ENCODE results near the gene PGAM2. TPM values are rescaled to one million over a fixed set of nuclear protein-coding genes. Genes with fewer than 3 reads are reported as not detected.

The PGAM2 gene
- total RNA-seq, 2 donors from 2014 or later, result 1.6 to 2.1 TPM

DNA sequence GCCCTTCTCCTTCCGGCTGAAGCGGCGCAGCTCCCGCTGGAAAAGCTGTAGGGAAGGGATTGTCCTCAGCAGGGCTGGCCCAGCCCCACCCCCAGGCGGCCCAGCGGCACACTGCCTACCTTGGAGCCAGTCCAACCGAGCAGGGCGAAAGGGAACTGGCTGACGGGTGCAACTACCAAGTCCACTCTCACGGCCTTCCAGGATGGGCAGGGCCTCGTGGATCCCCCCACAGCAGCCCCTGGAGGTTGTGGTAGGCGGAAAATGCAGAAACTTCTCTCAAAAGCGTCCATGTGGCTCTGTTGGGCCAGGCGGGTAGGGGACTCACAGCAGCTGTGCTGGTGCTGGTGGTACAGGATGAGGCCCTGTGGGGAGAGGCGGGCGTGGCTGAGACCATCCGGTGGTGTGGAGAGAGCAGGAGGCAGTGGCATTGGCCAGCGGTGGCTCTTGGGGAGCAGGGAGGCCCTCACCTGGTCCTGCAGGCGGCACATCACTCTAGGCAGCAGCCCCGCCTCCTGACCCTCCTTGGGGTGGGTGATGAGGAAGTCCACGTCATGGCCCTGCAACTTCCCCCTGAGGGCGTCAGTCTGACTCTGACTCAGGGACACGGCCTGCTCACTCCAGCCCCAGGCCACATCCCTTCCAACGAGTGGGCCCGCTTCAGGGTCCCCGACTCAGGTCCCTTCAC, 8.4 kb upstream of the PGAM2 start:
- intact Hi-C loops (cut with DNase I), result loop anchor here in 1 of 2 donors (5.0 kb wide), 1 partner anchor 128 kb away; the partner anchor contains the start of gene YKT6
- peak; percentile 95 for DNase-seq (ENCODE audit: low spot score)

DNA sequence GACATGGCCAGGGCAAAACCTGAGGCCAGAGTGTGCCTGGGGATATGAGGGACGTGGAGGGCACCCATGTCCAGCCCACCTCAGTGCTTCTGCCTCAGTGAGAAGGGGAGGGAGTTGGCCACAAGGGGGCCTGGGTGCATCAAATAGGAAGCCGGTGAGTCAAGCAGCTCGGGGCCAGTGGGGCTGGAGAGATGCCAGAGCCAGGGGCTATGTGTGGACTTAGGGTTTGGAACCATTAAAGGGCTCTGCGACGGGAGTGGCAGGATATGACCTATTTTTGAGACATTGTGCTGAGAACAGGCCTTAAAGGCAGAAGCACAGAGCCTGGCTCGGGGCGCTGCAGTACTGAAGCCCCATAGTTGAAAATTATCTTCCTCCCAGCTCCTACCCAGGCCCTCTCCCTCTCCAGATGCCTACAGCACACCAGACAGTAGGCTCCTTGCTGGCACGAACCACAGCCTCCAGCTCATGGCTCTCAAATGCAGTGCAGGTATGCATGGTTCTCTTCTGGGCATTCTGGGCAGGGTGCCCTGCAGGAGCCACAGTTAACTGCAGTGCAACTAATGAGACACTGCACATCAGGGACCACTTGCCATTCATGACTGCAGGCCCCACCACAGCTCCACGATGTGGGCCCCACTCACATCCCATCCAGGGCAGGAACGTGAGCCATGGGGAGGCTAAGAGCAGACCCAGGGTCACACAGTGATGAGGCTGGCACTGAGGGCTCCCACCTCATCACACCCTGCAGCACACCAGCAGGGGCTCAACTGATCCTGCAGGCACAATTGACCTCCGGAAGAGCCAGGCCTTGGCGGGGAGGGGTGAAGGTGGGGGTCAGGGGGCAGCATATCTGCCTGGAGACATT, 7.2 kb upstream of the PGAM2 start:
- peak; percentile 96 for DNase-seq (ENCODE audit: low spot score)
- intact Hi-C loops (cut with DNase I), result loop anchor here in 1 of 2 donors (5.0 kb wide), 1 partner anchor 130 kb away; the partner anchor contains the start of gene YKT6

DNA sequence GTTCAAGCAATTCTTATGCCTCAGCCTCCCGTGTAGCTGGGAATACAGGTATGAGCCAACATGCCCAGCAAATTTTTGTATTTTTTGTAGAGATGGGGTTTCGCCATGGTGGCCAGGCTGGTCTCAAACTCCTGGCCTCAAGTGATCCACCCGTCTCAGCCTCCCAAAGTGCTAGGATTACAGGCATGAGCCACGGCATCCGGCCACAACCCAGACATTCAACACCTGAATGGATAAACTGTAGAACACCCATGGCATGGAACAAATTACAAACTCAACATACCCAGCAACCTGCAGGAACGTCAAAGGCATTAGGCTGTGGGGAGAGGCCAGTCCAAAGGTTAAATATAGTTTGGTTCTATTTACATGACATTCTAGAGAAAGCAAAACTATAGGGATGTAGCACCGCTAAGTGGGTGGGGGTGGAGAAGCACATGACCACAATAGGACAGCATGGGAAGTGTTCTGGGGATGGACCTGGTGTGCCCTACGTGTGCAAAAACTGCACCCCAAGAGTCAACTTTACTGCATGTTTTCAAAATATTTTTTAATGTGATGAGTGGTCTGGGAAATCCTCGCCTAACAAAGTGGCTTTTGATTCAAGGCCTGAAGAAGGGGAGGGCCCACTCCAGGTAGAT, 6.5 kb upstream of the PGAM2 start:
- intact Hi-C loops (cut with DNase I), result loop anchor here in 1 of 2 donors (5.0 kb wide), 1 partner anchor 130 kb away; the partner anchor contains the start of gene YKT6
- DNase-seq (ENCODE audit: low spot score), result no peak

DNA sequence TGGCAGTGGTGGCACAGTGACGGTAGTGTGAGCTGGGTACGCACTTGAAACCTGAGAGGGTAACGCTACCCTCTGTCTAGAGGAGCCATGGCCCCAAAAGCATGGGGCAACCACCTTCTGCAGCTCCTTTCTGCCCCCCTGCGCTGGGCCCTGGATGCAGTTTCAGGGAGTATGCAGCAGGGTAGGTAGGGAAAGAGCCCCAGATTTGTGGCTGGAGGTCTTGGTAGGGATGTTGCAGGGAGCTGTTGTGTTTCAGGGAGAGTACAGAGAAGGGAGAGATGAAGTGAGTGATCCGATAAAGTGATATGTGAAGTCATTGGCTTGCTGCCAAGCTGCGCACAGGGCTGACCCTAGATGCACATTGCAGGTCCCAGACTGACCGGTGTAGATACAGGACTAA, 2.7 kb upstream of the PGAM2 start:
- intact Hi-C loops (cut with DNase I), result loop anchor here in 1 of 2 donors (5.0 kb wide), 1 partner anchor 59 kb away; no protein-coding TSS in a partner anchor
- peak; percentile 58 for DNase-seq (ENCODE audit: low spot score)

DNA sequence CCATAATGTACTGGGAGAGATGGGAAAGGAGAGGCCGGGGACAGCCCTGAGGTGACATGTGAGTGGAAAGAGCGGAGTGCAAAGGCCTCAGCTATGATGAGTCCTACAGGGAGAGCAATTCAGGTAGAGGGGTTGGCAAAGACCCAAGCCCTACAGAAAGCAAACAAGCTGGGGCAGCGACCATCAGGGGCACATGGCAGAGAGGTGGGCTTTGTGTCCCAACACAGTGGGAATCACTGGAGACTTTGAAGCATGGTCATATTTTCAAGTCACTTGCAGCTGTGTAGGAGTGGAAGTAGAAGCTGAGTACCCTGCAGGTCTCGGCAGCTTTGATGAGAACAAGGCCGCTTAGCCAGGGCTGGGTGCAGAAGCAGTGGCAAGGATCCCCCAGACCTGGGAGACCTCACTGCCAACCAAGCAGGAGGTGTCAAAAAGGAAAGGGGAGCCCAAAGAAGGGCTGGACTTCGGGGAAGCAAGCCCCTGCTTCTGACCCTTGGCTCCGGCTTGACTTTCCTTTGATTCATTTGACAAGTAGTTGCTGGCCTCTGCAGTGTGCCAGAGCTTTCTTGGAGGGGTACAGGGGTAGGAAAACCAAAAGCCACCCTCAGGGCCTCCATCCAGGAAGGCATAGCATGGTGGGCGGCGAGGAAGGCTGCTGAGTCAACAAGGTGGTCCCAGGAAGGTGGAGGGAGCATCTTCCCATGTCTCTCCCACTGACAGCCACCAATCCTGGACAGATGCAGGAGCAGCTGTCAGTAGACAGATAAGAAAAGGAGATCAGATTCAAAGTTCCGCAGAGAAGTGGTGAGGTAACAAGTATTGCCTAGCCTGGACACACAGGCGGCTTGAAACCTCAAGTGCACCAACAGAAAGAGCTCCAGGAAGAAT, 1.9 kb upstream of the PGAM2 start:
- intact Hi-C loops (cut with DNase I), result loop anchor here in 1 of 2 donors (5.0 kb wide), 1 partner anchor 60 kb away; no protein-coding TSS in a partner anchor
- peak; percentile 58 for DNase-seq (ENCODE audit: low spot score)

DNA sequence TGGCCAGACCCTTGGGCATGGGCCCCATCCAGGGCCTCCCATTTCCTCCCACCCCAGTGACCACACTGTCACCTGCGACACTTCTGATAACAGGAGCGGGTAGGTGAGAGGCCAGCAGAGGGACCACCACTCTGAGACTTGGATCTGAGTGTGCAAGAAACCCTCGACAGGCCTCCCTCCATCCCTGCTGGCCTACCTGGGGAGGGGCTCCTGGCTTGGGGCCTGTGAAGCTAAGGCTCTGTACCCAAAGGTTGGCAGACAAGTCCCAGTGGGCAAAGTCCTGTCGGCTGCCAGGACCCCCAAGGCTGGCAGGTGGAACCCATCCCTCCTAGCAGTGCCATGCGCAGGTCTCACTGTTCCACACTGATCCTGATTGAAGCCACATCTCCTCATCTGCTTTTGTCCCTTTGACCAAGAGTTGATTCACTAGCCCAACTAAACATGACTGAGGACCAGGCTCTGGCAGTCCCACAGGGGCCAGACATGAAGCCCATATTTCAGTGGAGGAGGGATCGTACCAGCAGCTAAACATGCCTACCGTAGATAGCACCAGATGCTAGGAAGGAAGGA, 1.2 kb upstream of the PGAM2 start:
- intact Hi-C loops (cut with DNase I), result loop anchor here in 1 of 2 donors (5.0 kb wide), 1 partner anchor 61 kb away; no protein-coding TSS in a partner anchor
- DNase-seq (ENCODE audit: low spot score), result peak; percentile 82

DNA sequence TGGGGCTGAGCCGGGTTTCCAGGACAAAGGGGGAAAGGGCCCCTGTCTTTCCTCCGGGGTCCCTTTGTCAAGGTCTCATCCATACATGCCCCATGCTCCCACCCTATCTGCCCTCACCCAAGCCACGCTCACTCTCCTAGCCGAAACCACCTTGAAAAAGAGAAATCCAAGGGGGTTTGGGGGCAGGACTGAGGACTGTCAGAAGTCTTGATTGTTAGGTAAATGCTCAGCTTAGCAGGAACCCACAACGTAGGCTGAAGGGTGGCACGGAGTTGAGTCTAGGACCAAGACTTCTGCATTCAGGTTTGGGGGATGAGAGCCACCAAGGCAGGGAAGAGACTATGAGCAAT, 719 bp upstream of the PGAM2 start:
- peak; percentile 74 for DNase-seq (ENCODE audit: low spot score)
- intact Hi-C loops (cut with DNase I), result loop anchor here in 1 of 2 donors (5.0 kb wide), 1 partner anchor 61 kb away; no protein-coding TSS in a partner anchor

DNA sequence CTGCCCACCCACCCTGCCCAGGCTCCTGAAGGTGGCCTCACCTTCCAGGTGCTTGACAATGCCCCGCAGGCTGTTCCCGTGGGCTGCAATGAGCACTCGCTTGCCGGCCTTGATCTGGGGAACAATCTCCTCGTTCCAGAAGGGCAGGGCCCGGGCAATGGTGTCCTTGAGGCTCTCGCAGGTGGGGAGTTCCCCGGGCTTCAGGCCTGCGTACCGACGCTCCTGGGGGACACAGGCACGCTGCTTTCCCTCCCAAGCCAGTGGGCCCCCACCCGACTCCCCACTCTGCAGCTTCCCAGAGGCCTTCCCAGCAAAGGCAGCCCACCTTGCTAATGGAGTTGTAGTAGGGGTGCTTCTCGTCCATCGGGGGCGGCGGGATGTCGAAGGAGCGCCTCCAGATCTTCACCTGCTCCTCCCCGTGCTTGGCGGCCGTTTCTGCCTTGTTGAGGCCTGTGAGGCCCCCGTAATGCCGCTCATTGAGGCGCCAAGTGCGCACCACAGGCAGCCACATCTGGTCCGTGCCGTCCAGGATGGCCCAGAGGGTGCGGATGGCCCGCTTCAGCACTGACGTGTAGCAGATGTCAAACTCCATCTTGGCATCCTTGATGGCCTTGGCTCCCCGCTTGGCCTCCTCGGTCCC, 456 bp downstream of the PGAM2 start:
- intact Hi-C loops (cut with DNase I), result loop anchor here in 1 of 2 donors (5.0 kb wide), 1 partner anchor 62 kb away; no protein-coding TSS in a partner anchor
- peak; percentile 86 for DNase-seq (ENCODE audit: low spot score)

DNA sequence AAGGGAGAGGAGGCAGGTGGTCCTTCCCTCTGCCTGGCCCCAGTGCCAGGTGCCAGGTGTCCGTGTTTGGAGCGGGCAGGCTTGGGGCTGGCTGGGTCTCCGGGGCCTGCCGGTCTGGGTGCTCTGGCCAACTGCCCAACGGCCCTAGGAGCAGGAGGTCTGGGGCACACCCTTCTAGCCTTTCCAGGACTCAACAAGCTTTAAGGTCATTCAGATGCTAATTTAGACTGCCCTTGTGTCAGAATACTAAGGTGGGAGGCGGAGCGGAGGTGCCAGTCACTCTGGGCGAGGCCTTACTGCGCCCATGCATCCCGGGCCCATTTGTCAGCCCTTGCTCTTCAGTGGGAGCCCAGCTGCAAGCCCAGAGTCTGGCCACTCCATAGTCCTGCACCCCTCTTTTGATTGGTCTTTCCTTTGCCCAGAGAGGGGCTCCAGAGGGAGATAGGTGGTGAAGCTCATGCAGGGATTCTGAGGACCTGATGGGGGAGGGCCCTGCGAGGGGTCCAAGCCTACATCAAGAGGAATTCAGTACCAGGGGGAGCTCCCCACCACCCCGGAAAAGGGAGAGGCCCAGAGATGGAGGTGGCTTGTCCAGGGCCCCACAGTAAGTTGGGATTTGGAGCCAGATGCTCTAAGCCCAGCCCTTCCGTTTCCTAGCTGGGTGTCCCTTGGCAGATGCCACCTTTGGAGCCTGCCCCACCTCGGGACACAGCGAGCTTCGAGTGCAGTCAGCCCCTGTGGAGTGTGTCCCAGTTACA, 1.3 kb downstream of the PGAM2 start:
- DNase-seq (ENCODE audit: low spot score), result peak; percentile 77
- intact Hi-C loops (cut with DNase I), result no loop called here

DNA sequence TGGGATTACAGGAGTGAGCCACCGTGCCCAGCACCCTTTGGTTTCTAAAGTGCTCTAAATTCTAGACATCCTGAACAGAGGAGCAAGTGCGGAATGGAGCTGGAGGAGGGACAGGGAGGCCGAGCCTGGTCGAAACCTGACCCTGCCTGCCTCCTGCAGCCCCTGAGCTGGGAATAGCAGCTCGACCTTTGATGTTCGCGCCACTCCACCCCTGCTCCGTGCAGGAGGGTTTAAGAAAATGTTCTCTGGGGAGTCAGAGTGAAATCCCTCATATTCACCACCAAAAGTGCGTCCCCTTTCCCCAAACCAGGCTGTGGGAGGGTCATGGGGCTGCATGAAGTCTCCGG, 1.8 kb downstream of the PGAM2 start:
- intact Hi-C loops (cut with DNase I), result no loop called here
- no peak for DNase-seq (ENCODE audit: low spot score)

DNA sequence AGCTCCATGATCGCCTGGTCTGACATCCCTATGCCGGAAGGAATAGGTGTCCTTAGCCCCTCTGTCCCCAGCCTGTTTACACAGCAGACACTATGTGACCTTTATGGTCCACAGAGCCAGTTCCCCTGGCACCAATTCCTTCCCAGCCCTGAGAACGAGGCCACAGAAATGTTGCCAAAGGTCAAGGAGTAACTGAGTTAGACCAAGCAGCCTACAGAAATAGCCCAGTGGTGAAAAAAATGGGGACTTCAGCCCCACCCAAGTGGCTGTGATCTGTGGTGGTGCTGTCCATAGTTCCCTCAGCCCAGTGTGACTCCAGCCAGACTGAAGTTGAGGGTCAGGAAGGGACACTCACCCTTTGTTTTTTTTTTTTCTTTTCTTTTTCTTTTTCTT, 2.5 kb downstream of the PGAM2 start:
- DNase-seq (ENCODE audit: low spot score), result peak; percentile 64
- intact Hi-C loops (cut with DNase I), result no loop called here

DNA sequence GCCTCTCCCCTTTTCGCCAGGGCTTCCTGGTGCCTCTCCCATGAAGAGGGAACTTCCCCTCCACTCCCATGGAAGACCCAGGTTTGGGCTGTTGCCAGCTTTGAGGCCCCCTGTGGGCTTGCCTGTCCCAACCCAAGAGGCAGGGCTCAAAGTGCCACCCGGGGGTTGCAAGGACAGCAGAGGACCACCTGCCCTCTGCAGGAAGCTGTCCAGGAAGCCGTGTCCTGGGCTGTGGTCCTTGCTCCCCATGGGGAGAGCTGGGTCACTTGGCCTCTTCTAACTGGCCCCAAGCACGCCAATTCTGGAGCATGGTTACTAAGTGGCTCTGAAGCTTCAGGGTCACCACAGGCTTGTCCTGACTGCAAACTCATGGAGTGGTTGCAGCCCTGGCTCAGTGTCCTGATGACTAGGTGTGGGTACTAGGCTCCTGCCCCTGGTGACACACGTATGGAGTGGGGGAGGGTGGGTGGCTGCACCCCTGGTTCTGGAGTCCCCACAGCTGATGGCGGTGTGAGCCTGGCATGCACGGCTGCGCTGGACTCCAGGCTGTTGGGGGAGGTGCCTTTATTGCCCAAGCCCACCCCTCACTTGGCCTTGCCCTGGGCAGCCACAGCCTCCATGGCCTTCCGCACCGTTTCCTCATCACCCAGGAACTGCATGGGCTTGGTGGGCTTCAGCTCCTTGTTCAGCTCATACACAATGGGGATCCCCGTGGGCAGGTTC, 3.0 kb downstream of the PGAM2 start:
- DNase-seq (ENCODE audit: low spot score), result peak; percentile 74
- intact Hi-C loops (cut with DNase I), result no loop called here

DNA sequence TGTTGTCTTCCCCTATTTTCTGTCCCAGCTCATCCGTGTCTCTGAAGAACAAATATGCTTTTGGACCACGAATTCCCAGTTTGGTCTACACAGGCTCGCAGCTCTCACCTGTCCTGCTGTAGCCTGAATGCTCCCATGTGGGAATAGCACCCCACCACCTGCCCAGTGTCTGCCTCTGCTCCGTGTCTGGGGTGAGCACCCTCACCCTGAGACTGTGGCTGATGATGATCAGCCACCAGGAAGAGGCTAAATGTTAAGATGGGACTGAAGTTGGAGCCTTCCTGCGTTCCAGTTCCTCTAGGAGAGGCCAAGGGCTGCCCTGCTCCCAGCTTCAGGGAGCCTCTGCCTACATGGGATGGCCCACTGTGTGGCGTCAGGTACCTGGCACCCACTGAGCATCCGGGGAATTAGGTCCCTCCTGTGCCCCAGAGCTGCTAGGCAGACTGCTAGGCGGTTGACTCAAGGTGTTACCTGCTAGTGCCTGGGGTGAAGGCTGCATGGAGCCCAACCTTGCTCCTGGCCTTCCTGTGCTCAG, 3.7 kb downstream of the PGAM2 start:
- peak; percentile 66 for DNase-seq (ENCODE audit: low spot score)
- intact Hi-C loops (cut with DNase I), result no loop called here

DNA sequence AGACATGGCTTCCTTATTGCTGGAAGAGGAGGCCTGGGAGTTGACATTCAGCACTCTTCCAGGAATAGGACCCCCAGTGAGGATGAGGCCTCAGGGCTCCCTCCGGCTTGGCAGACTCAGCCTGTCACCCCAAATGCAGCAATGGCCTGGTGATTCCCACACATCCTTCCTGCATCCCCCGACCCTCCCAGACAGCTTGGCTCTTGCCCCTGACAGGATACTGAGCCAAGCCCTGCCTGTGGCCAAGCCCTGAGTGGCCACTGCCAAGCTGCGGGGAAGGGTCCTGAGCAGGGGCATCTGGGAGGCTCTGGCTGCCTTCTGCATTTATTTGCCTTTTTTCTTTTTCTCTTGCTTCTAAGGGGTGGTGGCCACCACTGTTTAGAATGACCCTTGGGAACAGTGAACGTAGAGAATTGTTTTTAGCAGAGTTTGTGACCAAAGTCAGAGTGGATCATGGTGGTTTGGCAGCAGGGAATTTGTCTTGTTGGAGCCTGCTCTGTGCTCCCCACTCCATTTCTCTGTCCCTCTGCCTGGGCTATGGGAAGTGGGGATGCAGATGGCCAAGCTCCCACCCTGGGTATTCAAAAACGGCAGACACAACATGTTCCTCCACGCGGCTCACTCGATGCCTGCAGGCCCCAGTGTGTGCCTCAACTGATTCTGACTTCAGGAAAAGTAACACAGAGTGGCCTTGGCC, 4.3 kb downstream of the PGAM2 start:
- peak; percentile 67 for DNase-seq (ENCODE audit: low spot score)
- intact Hi-C loops (cut with DNase I), result no loop called here

DNA sequence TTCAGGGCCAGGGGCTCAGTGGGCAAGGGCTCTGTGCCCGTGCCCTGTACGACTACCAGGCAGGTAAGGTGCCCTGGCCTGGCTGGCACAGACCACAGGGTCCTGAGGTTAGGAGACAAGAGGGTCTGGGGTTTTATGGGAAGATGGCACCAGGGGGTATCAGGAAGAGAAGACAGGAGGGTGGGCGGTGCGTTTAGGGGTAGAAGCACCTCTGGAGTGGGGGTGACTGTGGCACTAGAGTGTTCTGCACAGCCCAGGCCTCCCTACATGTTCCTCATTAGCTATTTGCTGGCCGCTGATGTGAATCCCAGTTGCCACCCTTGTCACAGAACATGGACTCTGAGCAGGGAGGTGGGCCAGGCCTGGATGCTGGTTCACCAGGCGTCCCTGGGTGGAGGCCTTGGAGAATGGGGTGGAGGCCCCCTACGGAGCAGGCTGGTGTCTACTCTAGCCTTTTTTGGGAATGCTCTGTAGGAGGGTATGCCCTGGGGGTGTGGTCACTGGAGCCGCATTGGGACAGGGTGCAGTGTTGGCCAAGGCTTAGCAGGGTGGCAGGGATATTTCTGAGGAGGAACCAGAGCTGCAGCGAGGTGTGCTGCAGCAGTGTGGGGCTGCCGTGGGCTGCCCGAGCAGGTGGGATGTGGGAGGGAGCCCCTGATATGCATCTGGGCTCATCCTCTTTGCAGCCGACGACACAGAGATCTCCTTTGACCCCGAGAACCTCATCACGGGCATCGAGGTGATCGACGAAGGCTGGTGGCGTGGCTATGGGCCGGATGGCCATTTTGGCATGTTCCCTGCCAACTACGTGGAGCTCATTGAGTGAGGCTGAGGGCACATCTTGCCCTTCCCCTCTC, 5.0 kb downstream of the PGAM2 start:
- intact Hi-C loops (cut with DNase I), result no loop called here
- peak; percentile 66 for DNase-seq (ENCODE audit: low spot score)
